K562 (cell line): Measurements from ENCODE around the gene PIEZO2.

Source experiments
- ATF2 ChIP-seq: sonication (generic); formaldehyde crosslinking; IDR thresholded peaks from 2 replicates; pipeline ENCODE4 v1.8.1; 2022; ENCODE audit warnings: missing genetic modification reagents
- CHD2 ChIP-seq: IDR thresholded peaks from 2 replicates; pipeline ENCODE4 v1.6.1; 2011; ENCODE audit warnings: low read depth, low read length
- ESRRA ChIP-seq: fragments of 450-650 bp; IDR thresholded peaks from 2 replicates; pipeline ENCODE4 v1.6.1; 2014; ENCODE audit warnings: low read depth, mild to moderate bottlenecking, moderate library complexity, borderline replicate concordance
- HMG20A ChIP-seq: fragments of 450-650 bp; formaldehyde crosslinking; conservative IDR thresholded peaks from 2 replicates; pipeline ENCODE4 v1.4.0; 2020; ENCODE audit warnings: mild to moderate bottlenecking, mixed read lengths
- KAT2B ChIP-seq: IDR thresholded peaks from one replicate; pipeline ENCODE4 v1.6.1; 2012; ENCODE audit warnings: low read depth, mild to moderate bottlenecking, control low read depth, inconsistent platforms, low read length, moderate library complexity
- PHF21A ChIP-seq: fragments of 450-650 bp; IDR thresholded peaks from 2 replicates; pipeline ENCODE4 v1.6.1; 2017; ENCODE audit warnings: low read depth, borderline replicate concordance
- POLR2AphosphoS5 ChIP-seq: IDR thresholded peaks from 2 replicates; pipeline ENCODE4 v1.6.1; 2011; ENCODE audit warnings: mild to moderate bottlenecking, low read depth, low read length, moderate library complexity; ENCODE audit not compliant: control insufficient read depth, insufficient read depth
- ZNF589 ChIP-seq: fragments of 200-800 bp; sonication (Bioruptor generic); IDR thresholded peaks from 2 replicates; pipeline ENCODE4 v1.6.1; 2016; ENCODE audit warnings: low read depth, missing genetic modification characterization, missing compliant biosample characterization

GRCh38 chr18:11055721-11056120 is 93.6 kb downstream of the PIEZO2 start:
- TF ChIP-seq PHF21A (no peak), ATF2 (no peak), ZNF589 (CRISPR knock-in tag) (no peak), KAT2B (no peak), ESRRA (no peak), CHD2 (no peak), POLR2AphosphoS5 (no peak), HMG20A (CRISPR knock-in tag) (no peak)
